Measurements from ENCODE around the gene NEIL3.
"Not testable (repeated sequence)": the region's sequence is repeated elsewhere in the genome, so short reads cannot be mapped to it uniquely, and the experiment has no call there.

Gene NEIL3

DNA sequence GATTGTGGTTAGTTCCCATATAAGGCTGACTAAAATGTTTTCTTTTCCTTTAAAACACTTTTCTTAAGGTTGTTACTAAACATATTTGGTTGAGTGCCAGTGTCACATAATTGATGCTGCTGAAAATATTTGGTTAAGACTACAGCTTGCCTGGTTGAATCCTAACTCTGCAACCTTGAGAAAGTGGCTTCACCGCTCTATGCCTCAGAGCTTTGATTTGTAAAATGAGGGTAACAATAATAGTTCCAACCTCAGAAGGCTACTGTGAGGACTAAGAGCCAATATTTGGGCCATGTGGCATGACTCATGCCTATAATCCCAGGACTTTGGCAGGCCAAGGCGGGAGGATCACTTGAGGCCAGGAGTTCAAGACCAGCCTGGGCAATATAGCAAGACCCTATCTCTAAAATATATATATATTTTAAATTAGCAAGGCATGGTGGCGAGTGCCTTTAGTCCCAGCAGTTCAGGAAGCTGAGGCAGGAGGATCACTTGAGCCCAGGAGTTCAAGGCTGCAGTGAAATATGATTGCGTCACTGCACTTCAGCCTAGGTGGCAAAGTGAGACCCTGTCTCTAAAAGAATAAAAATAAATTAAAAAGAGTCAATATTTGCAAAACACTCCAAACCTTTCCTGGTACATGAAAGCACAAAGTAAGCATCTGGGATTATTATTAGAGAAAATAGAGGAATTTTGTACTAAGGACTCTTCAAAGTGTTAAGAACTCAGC is 7.1 kb upstream of the NEIL3 start:
- no peak for DNase-seq

DNA sequence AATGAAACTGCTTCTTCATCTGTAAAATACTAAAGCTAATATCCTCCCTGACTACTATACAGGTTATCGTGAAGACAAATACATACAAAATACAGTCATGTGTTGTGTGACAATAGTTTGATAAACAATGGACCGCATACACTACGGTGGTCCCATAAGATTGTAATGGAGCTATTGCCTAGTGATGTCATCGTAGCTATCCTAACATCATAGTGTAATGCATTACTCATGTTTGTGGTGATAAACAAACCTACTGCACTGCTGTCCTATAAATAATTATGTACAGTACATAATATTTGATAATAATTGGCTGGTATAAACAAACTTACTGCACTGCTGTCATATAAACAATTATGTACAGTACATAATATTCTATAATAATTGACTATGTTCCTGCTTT is 5.6 kb upstream of the NEIL3 start:
- no peak for DNase-seq

- DNase-seq, result not testable (repeated sequence)
These were observed 4.8 kb upstream of the NEIL3 start for GRCh38 chr4:177304864-177305263.

DNA sequence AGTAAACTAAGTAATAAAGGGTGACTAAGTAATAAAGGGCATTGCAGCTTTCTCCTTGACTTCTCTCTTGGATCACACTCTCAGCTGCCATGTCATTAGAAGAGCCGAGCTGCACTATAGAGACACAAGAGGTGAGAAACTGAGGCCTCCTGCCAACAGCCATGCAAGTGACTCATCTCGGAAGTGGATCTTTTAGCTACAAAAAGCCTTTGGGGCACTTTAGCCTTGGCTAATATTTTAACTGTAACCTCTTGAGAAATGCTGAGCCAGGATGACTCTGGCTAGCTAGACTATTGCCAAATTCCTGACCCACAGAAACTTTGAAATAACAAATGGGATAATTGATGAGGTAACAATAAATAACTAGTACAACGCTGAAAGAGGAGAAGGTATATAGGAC is 1.5 kb upstream of the NEIL3 start:
- DNase-seq, result no peak

DNA sequence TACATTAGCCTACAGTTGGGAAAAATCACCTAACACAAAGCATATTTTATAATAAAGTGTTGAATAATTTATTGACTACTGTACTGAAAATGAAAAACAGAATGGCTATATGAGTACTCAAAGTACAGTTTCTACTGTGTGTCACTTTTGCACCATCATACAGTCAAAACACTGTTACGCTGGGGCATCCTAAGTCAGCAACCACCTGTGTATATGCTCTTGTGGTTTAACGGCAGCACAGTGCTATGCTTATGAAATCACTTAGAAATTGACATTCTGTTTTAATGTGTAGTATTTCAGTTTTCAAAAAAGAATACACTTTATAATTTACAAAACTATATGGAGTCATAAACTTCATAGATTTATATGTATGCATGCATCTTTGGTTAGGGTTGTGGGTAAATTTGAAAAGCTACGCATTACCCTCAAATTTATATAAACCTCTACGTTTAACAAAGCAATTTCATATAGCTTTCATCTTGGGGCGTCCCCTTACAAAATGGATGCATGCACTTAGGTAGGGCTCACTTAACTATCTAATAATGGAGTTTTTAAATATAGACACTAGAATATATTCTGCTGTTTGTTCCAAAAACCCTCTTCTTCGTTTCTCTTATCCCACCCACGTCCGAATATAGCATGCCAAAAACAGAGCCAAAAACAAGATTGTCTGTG is 690 bp upstream of the NEIL3 start:
- DNase-seq, result no peak

DNA sequence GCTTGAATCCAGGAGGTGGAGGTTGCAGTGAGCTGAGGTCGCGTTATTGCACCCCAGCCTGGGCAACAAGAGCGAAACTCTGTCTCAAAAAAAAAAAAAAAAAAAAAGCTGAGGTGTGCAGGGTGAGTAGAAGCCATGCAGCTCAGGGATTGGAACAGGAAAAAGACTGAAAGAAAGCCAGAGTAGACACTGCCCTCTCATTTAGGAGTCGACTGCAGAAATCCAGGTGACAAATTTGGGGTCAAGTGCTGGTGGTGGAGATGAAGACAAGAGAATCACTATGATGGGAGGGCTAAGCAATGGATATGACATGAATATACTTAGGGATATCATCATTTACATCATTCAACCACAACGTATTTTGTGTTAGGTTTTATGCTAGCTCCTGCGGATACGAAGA is 1.9 kb downstream of the NEIL3 start:
- no peak for DNase-seq

DNA sequence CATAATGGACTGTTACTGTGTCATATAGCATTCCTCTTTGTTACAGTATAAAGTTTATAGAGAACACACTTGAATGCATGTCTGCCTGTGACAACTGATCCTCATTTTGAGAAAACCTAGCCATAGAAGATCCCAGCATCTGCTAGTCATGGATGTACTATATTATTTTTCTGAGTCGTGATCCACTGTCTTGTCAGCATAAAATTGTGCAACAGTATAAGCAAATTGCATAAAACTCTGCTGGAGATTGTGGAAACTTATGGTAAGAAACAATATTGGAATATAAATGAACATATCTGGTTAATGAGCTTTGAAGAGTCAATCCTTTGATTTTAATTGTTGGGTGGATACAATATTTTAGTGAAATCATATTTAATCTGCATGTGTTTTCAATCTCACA is 3.6 kb downstream of the NEIL3 start:
- no peak for DNase-seq

DNA sequence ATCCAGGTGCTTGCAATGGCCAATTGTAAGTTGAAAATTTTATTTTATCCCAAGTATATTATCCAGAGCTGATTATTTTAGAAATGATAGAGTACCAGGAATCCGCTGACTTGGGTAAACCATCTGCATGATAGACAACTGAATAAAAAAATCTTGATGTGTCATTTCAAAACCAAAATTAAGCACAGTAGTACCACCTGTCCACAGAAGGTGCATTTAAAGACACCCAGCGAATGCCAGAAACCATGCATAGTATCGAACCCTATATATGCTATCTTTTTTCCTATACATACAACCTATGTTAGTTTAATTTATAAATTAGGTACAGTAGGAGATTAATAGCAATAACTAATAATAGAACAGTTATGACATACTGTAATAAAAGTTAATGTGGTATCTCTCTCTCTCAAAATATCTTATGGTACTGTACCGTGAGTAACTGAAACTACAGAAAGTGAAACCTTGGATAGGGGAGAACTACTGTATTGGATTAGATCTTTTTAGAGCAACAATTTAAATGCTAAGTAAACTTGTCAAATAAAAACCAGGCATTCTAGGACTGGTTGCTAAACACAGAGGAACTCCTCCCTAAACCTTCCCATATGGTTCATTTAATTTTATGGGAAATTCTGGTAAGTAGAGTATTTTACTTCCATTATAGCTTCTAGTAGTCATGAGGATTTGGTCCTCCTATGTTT is 6.2 kb downstream of the NEIL3 start:
- DNase-seq, result no peak

DNA sequence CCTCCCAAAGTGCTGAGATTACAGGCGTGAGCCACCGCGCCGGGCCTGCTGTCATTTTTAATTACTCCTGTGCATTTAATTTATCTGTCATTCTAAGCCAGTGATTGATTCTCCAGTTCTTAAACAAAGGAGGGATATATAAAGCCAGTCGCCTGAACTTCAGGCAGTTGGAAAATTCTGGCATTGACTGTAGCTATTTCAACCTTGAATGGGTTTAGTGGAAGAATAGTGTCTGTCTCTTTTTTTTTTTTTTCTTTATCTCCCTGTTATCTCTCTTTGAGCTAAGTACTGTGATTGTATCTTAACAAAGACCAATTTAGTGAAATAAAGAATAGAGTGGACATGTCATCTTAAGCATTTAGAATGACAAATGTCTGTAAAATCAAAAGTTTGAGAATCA is 11.0 kb downstream of the NEIL3 start:
- no peak for DNase-seq

DNA sequence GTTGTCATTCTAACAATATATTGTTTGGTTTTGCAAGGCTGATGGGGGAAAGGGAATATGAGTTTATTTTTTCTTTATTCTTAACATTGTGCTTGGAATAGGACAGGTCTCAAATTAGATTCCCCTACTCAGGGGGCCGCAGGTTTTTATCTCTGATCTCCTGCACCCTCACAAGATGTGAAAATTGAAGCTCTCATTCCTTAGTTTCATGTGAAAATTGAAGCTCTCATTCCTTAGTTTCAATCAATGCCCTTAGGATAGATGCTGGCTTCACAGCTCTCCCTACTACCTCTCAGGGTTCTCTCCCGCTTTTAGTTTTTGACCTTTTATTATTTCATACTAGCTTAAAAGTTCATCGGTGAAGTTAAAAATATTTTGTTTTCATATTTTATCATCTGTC is 12.0 kb downstream of the NEIL3 start:
- DNase-seq, result no peak

GRCh38 chr4:177322266-177322665 is 12.6 kb downstream of the NEIL3 start:
- no peak for DNase-seq

DNA sequence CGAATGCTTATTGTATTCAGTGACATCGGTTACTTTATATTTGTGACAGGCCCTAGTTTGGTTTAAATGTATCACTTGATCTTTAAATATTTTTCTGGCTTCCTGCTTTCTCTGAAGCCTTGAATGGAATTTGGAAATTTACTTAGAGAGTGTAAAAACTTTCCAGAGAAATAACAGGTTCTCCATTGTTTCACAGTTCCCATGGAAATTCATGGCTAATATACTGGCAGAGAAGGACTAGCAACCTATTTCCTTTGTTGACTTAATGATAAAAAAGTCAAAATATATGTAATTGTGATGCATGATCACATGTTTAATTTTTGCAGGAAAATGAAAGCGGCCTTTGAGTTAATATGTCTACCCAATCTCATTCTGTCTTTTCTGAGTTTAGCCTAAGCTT is 13.2 kb downstream of the NEIL3 start:
- DNase-seq, result no peak

DNA sequence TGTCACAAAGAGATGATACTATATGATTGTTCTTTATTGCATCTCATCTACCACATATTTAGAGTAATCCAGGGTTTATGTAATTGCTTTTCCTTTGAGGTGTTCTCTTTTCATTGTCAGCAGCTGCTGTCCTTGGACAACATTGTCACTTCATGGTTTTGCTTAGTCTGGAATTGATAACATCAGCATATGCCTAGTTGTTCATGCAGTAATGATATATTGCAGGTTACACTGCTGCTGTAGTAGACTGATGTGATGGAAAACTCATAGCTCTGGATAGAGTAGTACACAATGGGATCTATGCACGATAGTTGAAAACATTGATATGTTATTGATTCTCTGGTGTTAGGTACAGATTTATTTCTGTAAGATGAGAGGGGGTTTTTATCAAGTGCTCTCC is 13.7 kb downstream of the NEIL3 start:
- DNase-seq, result no peak

GRCh38 chr4:177332119-177332518 is 22.4 kb downstream of the NEIL3 start:
- DNase-seq, result no peak

DNA sequence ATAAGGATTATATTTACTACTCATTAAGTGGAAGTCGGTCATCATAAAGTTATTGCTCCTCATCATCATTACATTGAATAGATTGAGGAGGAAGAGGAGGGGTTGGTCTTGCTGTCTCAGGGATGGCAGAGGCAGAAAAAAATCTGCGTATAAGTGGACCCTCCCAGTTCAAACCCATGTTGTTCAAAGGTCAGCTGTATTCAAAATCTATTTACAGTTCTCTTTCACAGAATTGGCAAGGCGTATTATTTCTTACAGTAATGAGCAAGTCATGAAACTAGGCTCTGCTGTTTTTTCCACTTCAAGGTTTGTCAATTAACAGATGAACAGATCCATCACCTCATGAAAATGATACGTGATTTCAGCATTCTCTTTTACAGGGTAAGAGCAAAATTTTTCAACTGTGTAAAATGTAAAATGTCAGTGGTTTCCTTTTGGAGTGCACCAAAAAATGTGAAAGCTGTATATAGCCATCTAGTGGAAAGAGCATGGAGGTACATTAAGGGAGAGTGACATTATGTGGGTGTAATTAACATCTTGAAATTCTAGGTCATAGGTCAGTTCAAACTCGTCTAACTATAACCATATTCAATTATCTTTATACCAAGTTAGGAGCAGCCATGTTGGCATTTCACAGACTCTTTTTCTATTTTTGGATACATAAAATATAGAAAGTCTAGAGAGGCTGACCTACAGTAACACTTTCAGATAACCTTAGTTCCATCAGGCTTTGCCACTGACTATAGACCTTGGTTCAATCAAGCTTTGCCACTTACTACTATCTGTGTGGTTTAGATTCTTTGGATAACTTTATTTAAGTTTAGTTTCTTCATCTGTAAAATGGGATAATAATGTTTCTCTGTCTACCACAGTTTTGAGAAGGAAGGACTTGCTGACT is 30.1 kb downstream of the NEIL3 start:
- DNase-seq, result no peak

DNA sequence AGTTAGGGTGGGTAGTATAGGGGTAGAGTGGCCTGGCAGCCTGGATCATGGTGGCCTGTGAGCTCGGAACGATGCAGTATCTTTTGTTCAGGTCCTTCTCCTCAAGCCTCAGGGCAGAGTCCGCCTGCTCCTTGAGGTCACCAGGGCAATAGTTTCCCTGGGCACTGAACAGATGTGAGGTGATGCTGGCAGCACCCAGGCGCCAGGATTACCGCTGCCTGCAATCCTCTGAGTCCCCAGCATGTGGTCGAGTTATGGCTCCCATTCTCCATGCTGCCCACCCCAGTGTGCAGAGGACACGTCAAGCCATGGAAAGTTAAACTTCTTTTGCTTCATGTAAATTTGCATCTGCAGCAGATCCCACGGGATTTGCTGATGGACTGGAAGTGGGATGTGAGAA is 38.7 kb downstream of the NEIL3 start:
- no peak for DNase-seq

DNA sequence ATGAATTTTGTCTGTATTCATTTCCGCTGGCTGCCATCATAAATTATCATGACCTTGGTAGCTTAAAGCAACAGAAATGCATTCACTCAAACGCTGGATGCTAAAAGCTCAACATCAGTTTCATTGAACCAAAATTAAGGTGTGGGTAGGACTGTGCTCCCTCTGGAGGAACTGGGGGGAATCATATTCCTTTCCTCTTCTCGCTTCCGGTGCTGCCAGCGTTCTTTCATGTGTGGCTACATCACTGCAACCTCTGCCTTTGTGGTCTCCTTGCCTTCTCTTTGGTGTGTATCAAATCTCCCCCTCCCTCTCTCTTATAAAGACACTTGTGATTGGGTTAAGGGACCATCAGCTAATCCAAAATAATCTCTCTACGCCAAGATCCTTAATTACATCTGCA is 39.5 kb downstream of the NEIL3 start:
- DNase-seq, result no peak

DNA sequence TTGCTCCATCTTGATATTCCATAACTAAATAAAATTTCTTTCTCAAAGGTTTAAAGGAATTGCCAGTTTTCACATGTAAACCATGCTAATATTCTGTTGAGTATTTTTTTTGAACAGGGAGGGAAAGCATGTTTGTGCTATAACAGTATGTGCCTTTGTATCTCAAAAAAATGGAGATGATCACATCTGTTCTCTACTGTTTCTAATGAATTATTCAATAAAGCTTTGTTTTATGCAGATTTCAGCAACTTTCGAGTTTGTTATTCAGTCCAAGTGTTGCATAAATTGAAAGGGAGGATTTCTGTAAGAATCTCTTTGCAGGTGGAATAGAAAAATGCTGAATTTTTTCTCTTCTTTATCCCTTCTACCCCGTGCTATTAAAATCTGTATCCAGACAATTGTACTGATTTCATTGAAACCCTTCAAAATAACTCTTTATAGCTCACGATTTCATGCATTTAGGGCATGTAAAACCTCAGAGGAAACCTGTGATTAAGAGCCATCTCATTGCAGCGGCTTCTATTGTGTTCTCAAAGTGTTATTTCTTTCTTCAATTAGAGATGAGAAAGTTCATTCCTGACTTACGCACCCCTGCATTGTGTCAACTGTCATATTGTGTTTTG is 42.1 kb downstream of the NEIL3 start:
- no peak for DNase-seq

DNA sequence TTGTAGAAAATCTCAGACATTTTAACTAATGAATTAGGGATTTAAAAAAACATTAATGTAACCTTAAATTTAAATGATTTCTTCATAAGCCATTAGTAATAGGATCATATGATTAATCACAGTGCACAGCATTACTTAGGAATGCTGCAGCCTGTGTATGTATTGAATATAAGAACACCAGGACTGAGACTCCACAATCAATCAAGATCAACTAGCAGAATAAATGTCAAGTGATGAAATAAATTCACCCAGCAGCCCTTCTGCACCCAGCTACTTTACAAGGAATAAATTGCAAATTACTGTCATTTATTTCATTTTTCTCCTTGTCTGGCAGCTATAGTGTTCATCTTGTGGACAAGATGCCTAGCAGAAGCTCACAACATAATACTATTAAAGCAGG is 46.5 kb downstream of the NEIL3 start:
- no peak for DNase-seq

DNA sequence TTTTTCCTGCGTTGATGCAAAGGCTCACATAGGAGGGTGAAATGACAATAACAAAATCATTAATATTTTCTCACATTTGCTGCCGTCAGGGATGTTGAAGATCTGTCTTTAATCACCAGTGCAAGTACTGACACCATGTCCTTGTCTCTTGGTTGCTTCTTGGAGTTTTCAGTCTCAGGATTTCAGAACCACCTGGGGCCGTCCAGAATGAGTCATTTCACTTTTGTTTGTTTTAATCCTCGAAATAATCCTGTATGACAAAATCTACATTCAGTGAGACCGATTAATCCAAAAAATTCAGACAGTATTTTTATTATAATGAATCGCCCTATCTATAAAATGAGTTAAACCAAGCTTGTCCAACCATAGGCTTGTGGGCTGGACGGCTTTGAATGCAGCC is 47.2 kb downstream of the NEIL3 start:
- DNase-seq, result no peak

- no peak for DNase-seq
These were observed 57.7 kb downstream of the NEIL3 start for GRCh38 chr4:177367336-177367735.

DNA sequence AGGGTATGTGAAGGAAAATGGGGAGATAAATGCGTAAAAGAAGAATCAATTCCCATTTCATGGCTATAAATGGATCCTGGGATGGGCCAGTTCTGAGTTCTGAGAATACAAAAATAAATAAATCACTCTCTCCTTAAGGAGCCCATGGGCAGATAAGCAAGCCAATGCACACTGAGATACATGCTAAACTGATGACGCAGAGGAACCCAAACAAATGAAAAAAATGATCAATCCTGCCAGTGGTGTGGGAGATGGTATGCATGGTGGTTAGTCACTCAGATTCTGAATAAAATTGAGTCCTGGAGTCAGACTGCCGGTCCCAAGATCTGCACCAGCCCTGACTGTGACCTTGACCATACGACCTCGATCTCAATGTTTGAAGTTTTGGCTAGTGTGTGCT is 59.7 kb downstream of the NEIL3 start:
- DNase-seq, result no peak

- no peak for DNase-seq
These were observed 61.8 kb downstream of the NEIL3 start for GRCh38 chr4:177371461-177371860.
